SK-N-MC (cell line): ENCODE data around the gene RAB11FIP5.

Source experiments
- EZH2 ChIP-seq: fragments of 200-600 bp; sonication (generic); IDR thresholded peaks from one replicate; pipeline ENCODE4 v1.6.1; 2017; ENCODE audit warnings: antibody characterized with exemption
- POLR2AphosphoS5 ChIP-seq: IDR thresholded peaks from 2 replicates; pipeline ENCODE4 v1.6.1; 2012; ENCODE audit warnings: mild to moderate bottlenecking, low read depth, low read length, borderline replicate concordance

GRCh38 chr2:73028841-73029240 lies 83.9 kb downstream of the RAB11FIP5 start:
- TF ChIP-seq EZH2, result no peak
- TF ChIP-seq POLR2AphosphoS5, result no peak
